WTC11 (cell line): Measurements from ENCODE around the gene FTSJ3. TPM values are rescaled to one million over a fixed set of nuclear protein-coding genes. Genes with fewer than 3 reads are reported as not detected.

Experiments
- ATAC-seq: fragments of 200-7000 bp; cut with Tn5 transposase; 2 replicates; pipeline ENCODE4 v1.10.0; 2021; ENCODE audit warnings: mild to moderate bottlenecking, moderate library complexity
- CTCF ChIA-PET: fragments of 300-600 bp; sonication (Branson Sonifier 250); formaldehyde crosslinking; loops from one replicate; lab custom pipeline; 2021; ENCODE audit warnings: antibody characterized with exemption; lab: Charles Lee
- POLR2A ChIA-PET: fragments of 350-600 bp; sonication (Branson Sonifier 250); formaldehyde crosslinking; loops from one replicate; lab custom pipeline; 2021; ENCODE audit warnings: antibody characterized with exemption; lab: Charles Lee
- DNase-seq: peaks from one replicate; pipeline ENCODE4 v3.0.0; 2021; ENCODE audit warnings: low spot score
- H3K27ac Mint-ChIP-seq: 2 replicates; pipeline ENCODE4 v1.8.0; 2021; ENCODE audit warnings: mixed read lengths
- H3K27me3 Mint-ChIP-seq: 2 replicates; pipeline ENCODE4 v1.8.0; 2021; ENCODE audit warnings: low read depth, mild to moderate bottlenecking, moderate library complexity, mixed read lengths
- H3K36me3 Mint-ChIP-seq: 2 replicates; pipeline ENCODE4 v1.8.0; 2021; ENCODE audit warnings: mixed read lengths
- H3K4me1 Mint-ChIP-seq: 2 replicates; pipeline ENCODE4 v1.8.0; 2022; ENCODE audit warnings: mixed read lengths
- H3K4me3 Mint-ChIP-seq: 2 replicates; pipeline ENCODE4 v1.8.0; 2021; ENCODE audit warnings: mild to moderate bottlenecking, moderate library complexity, mixed read lengths
- H3K9me3 Mint-ChIP-seq: 2 replicates; pipeline ENCODE4 v1.8.0; 2021; ENCODE audit warnings: mixed read lengths
- CBFB ChIP-seq: sonication (generic); formaldehyde crosslinking; IDR thresholded peaks from 2 replicates; pipeline ENCODE4 v1.8.1; 2022; ENCODE audit warnings: mild to moderate bottlenecking, low read depth, missing genetic modification reagents
- CREM ChIP-seq: sonication (generic); formaldehyde crosslinking; IDR thresholded peaks from 2 replicates; pipeline ENCODE4 v1.8.1; 2022; ENCODE audit warnings: mild to moderate bottlenecking, missing genetic modification reagents, moderate library complexity
- E2F1 ChIP-seq: sonication (generic); formaldehyde crosslinking; IDR thresholded peaks from 2 replicates; pipeline ENCODE4 v1.8.0; 2022; ENCODE audit warnings: mild to moderate bottlenecking, missing genetic modification reagents
- ESRRA ChIP-seq: sonication (generic); formaldehyde crosslinking; IDR thresholded peaks from 2 replicates; pipeline ENCODE4 v1.8.1; 2022; ENCODE audit warnings: mild to moderate bottlenecking, missing genetic modification reagents, borderline replicate concordance
- FOXK1 ChIP-seq: sonication (generic); formaldehyde crosslinking; IDR thresholded peaks from 2 replicates; pipeline ENCODE4 v1.8.0; 2022; ENCODE audit warnings: mild to moderate bottlenecking, moderate library complexity, missing genetic modification reagents
- GTF2I ChIP-seq: fragments of 250-450 bp; sonication (Bioruptor Pico); conservative IDR thresholded peaks from 2 replicates; pipeline ENCODE4 v1.4.0; 2021; ENCODE audit warnings: mild to moderate bottlenecking
- IRF2 ChIP-seq: sonication (generic); formaldehyde crosslinking; IDR thresholded peaks from 2 replicates; pipeline ENCODE4 v1.8.0; 2022; ENCODE audit warnings: low read depth, missing genetic modification reagents, borderline replicate concordance
- MXD4 ChIP-seq: fragments of 250-450 bp; sonication (Bioruptor Pico); IDR thresholded peaks from 2 replicates; pipeline ENCODE4 v1.8.0; 2021; ENCODE audit warnings: mild to moderate bottlenecking, moderate library complexity, borderline replicate concordance
- SMAD4 ChIP-seq: sonication (generic); formaldehyde crosslinking; IDR thresholded peaks from 2 replicates; pipeline ENCODE4 v1.8.0; 2022; ENCODE audit warnings: mild to moderate bottlenecking, missing genetic modification reagents
- TP53 ChIP-seq: sonication (generic); formaldehyde crosslinking; IDR thresholded peaks from 2 replicates; pipeline ENCODE4 v1.8.1; 2023; ENCODE audit warnings: mild to moderate bottlenecking, missing genetic modification reagents
- USF1 ChIP-seq: sonication (generic); formaldehyde crosslinking; IDR thresholded peaks from 2 replicates; pipeline ENCODE4 v1.8.0; 2022; ENCODE audit warnings: mild to moderate bottlenecking, missing genetic modification reagents
- ZNF281 ChIP-seq: sonication (generic); formaldehyde crosslinking; IDR thresholded peaks from 2 replicates; pipeline ENCODE4 v1.8.0; 2023; ENCODE audit warnings: mild to moderate bottlenecking, missing genetic modification reagents
- ZNF512 ChIP-seq: sonication (generic); formaldehyde crosslinking; IDR thresholded peaks from 2 replicates; pipeline ENCODE4 v1.8.1; 2022; ENCODE audit warnings: missing genetic modification reagents, borderline replicate concordance
- ZSCAN18 ChIP-seq: fragments of 250-450 bp; sonication (Bioruptor Pico); IDR thresholded peaks from 2 replicates; pipeline ENCODE4 v2.1.2; 2022; ENCODE audit warnings: mild to moderate bottlenecking, moderate library complexity
- total RNA-seq: library from RNA; stranded (reverse); gene quantifications from 3 replicates; pipeline ENCODE4 v1.2.3, GENCODE V29; 2021
- TF ChIP-seq, protein P1 (sequence below): fragments of 200-600 bp; IDR thresholded peaks from 2 replicates; pipeline ENCODE4 v1.8.0; 2022; ENCODE audit warnings: antibody characterized with exemption
- TF ChIP-seq, protein P2 (sequence below): sonication (generic); formaldehyde crosslinking; IDR thresholded peaks from 2 replicates; pipeline ENCODE4 v1.8.1; 2023; ENCODE audit warnings: mild to moderate bottlenecking, moderate library complexity, missing genetic modification reagents
- TF ChIP-seq, protein P3 (sequence below): sonication (generic); formaldehyde crosslinking; IDR thresholded peaks from 2 replicates; pipeline ENCODE4 v1.8.1; 2022; ENCODE audit warnings: low read depth, mild to moderate bottlenecking, moderate library complexity, missing genetic modification reagents, borderline replicate concordance

The FTSJ3 gene
- total RNA-seq, 1 experiment from 2014 or later, result 62.1 TPM

GRCh38 chr17:63855185-63855584 is 27.7 kb upstream of the FTSJ3 start (continued):
- TF ChIP-seq ZNF281 (CRISPR knock-in tag), result no peak
- no peak for TF ChIP-seq ZNF512 (CRISPR knock-in tag)

DNA sequence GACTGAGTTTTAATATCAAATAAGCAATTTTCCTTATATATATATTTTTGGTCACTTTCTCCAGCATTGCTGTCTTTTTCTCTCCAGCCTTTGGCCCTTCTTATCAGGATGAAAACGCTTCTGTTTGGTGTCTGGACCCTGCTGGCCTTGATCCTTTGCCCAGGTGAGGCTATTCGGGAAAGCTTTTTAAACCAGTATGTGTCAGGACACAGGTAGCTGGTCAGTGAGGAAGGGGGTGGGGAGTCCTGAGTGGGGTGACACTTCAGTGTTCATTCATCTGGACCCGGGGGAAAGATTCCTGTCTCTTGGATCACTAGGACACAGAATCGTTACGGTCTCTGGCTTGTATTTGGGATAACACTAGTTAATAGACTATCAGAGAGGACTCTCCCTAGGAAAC is 27.2 kb upstream of the FTSJ3 start:
- ChIA-PET CTCF (no interaction called here), POLR2A (no interaction called here)
- 0 out of 2 replicates have a peak, but pooled peaks cover under 1% of the 10 kb centered on the region for H3K9me3 Mint-ChIP-seq
- H3K27me3 Mint-ChIP-seq, result peaks cover 73% of the 10 kb centered on the region
- no peak for DNase-seq
- H3K4me3 Mint-ChIP-seq, result no peak overlapping the region
- no peaks in the 10 kb centered on the region for H3K4me1 Mint-ChIP-seq
- TF ChIP-seq, protein P1, sequence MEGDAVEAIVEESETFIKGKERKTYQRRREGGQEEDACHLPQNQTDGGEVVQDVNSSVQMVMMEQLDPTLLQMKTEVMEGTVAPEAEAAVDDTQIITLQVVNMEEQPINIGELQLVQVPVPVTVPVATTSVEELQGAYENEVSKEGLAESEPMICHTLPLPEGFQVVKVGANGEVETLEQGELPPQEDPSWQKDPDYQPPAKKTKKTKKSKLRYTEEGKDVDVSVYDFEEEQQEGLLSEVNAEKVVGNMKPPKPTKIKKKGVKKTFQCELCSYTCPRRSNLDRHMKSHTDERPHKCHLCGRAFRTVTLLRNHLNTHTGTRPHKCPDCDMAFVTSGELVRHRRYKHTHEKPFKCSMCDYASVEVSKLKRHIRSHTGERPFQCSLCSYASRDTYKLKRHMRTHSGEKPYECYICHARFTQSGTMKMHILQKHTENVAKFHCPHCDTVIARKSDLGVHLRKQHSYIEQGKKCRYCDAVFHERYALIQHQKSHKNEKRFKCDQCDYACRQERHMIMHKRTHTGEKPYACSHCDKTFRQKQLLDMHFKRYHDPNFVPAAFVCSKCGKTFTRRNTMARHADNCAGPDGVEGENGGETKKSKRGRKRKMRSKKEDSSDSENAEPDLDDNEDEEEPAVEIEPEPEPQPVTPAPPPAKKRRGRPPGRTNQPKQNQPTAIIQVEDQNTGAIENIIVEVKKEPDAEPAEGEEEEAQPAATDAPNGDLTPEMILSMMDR, result no peak
- TF ChIP-seq E2F1 (CRISPR knock-in tag) (no peak), ZNF281 (CRISPR knock-in tag) (no peak), GTF2I (CRISPR knock-in tag) (no peak), SMAD4 (CRISPR knock-in tag) (no peak), FOXK1 (CRISPR knock-in tag) (no peak), USF1 (no peak)
- no peak overlapping the region for H3K27ac Mint-ChIP-seq
- H3K36me3 Mint-ChIP-seq, result no peaks in the 10 kb centered on the region
- ATAC-seq, result no peak

- ChIA-PET POLR2A (no interaction called here), CTCF (no interaction called here)
- no peak for ATAC-seq
- Mint-ChIP-seq H3K9me3 (peaks cover 5% of the 10 kb centered on the region), H3K4me3 (no peak overlapping the region), H3K27me3 (peaks cover 73% of the 10 kb centered on the region), H3K4me1 (no peaks in the 10 kb centered on the region), H3K27ac (no peak overlapping the region), H3K36me3 (peaks cover under 1% of the 10 kb centered on the region)
- DNase-seq, result no peak
- TF ChIP-seq CBFB (CRISPR knock-in tag) (no peak), ESRRA (CRISPR knock-in tag) (no peak), MXD4 (CRISPR knock-in tag) (no peak), IRF2 (CRISPR knock-in tag) (no peak), CREM (no peak), ZSCAN18 (CRISPR knock-in tag) (no peak), TP53 (CRISPR knock-in tag) (no peak)
- TF ChIP-seq, protein P2, sequence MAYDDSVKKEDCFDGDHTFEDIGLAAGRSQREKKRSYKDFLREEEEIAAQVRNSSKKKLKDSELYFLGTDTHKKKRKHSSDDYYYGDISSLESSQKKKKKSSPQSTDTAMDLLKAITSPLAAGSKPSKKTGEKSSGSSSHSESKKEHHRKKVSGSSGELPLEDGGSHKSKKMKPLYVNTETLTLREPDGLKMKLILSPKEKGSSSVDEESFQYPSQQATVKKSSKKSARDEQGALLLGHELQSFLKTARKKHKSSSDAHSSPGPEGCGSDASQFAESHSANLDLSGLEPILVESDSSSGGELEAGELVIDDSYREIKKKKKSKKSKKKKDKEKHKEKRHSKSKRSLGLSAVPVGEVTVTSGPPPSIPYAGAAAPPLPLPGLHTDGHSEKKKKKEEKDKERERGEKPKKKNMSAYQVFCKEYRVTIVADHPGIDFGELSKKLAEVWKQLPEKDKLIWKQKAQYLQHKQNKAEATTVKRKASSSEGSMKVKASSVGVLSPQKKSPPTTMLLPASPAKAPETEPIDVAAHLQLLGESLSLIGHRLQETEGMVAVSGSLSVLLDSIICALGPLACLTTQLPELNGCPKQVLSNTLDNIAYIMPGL (CRISPR knock-in tag), result no peak
- TF ChIP-seq, protein P3, sequence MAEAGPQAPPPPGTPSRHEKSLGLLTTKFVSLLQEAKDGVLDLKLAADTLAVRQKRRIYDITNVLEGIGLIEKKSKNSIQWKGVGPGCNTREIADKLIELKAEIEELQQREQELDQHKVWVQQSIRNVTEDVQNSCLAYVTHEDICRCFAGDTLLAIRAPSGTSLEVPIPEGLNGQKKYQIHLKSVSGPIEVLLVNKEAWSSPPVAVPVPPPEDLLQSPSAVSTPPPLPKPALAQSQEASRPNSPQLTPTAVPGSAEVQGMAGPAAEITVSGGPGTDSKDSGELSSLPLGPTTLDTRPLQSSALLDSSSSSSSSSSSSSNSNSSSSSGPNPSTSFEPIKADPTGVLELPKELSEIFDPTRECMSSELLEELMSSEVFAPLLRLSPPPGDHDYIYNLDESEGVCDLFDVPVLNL, result no peak
Observed at GRCh38 chr17:63853260-63853659, 25.8 kb upstream of the FTSJ3 start.
